AG09309 (cell line): ENCODE data around the gene SPTAN1.
A peak's percentile ranks its signal among the peaks of the same experiment; 100 is the strongest.

Experiments used
- DNase-seq: peaks from one replicate; pipeline ENCODE4 v3.0.0-alpha.2; 2010; ENCODE audit warnings: low read depth
- H3K4me3 ChIP-seq: 2 replicates; pipeline ENCODE4 v1.5.1; 2011; ENCODE audit warnings: mild to moderate bottlenecking, low read depth, low read length, moderate library complexity; ENCODE audit not compliant: control insufficient read depth
- TF ChIP-seq, protein P1 (sequence below): IDR thresholded peaks from 2 replicates; pipeline ENCODE4 v1.5.1; 2011; ENCODE audit warnings: mild to moderate bottlenecking, low read depth, low read length, inconsistent platforms; ENCODE audit not compliant: insufficient read depth, control insufficient read depth; ENCODE audit errors: missing control alignments

SPTAN1 gene

DNA sequence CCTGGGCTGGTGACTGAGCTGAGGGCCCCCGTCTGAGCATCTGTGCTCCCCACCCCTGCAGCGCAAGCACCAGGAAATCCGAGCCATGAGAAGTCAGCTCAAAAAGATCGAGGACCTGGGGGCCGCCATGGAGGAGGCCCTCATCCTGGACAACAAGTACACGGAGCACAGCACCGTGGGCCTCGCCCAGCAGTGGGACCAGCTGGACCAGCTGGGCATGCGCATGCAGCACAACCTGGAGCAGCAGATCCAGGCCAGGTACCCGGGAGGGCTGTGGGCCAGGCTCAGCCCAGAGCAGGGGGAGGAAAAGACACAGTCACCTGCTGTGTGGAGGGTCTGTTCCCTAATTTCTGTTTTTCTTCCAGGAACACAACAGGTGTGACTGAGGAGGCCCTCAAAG, 79.7 kb downstream of the SPTAN1 start:
- TF ChIP-seq, protein P1, sequence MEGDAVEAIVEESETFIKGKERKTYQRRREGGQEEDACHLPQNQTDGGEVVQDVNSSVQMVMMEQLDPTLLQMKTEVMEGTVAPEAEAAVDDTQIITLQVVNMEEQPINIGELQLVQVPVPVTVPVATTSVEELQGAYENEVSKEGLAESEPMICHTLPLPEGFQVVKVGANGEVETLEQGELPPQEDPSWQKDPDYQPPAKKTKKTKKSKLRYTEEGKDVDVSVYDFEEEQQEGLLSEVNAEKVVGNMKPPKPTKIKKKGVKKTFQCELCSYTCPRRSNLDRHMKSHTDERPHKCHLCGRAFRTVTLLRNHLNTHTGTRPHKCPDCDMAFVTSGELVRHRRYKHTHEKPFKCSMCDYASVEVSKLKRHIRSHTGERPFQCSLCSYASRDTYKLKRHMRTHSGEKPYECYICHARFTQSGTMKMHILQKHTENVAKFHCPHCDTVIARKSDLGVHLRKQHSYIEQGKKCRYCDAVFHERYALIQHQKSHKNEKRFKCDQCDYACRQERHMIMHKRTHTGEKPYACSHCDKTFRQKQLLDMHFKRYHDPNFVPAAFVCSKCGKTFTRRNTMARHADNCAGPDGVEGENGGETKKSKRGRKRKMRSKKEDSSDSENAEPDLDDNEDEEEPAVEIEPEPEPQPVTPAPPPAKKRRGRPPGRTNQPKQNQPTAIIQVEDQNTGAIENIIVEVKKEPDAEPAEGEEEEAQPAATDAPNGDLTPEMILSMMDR, result no peak
- no peak overlapping the region for H3K4me3 ChIP-seq
- no peak for DNase-seq

DNA sequence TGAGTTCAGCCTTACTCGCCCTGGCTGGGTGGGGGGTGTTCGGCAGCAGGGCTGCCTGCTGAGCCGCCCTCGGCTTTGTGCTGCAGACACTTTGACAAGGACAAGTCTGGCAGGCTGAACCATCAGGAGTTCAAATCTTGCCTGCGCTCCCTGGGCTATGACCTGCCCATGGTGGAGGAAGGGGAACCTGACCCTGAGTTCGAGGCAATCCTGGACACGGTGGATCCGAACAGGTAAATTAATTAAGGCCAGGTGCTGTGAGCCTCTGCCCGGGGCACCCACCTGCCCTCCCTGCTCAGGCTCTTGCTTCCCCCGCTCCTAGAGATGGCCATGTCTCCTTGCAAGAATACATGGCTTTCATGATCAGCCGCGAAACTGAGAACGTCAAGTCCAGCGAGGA, 80.1 kb downstream of the SPTAN1 start:
- no peak for DNase-seq
- TF ChIP-seq, protein P1, result no peak
- H3K4me3 ChIP-seq, result no peak overlapping the region

DNA sequence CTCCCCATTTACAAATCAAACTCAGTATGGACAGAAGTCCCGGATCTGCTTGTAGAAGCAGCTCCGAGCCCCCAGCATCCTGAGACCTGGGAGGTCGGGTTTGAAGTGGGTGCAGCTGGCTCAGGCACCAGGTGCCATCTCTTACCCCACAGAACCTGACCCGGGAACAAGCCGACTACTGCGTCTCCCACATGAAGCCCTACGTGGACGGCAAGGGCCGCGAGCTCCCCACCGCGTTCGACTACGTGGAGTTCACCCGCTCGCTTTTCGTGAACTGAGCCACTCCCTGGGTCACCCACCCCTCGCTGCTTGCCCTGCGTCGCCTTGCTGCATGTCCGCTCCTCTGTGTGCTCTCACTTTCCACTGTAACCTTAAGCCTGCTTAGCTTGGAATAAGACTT, 80.7 kb downstream of the SPTAN1 start:
- H3K4me3 ChIP-seq, result no peak overlapping the region
- no peak for DNase-seq
- TF ChIP-seq, protein P1, result no peak

DNA sequence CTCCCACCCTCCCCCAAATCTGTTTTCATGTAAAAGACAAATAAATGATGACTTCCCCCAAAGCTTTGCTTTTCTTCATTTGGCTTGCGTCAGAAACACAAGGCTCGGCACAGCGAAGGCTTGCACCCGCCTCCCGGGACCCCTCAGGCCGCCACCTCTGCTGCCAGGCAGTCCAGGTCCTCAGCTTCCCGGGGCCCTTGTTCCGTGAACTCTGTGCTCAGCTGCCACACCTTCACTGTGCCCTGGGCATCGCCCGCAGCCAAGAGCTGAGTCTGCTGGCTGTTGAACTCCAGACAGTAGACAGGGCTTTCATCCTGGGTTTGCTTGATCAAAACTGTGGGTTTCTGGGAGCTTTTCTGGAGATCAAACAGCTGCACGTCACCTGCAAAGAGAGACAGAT, 81.2 kb downstream of the SPTAN1 start:
- TF ChIP-seq, protein P1, result no peak
- DNase-seq, result no peak
- no peak overlapping the region for H3K4me3 ChIP-seq

DNA sequence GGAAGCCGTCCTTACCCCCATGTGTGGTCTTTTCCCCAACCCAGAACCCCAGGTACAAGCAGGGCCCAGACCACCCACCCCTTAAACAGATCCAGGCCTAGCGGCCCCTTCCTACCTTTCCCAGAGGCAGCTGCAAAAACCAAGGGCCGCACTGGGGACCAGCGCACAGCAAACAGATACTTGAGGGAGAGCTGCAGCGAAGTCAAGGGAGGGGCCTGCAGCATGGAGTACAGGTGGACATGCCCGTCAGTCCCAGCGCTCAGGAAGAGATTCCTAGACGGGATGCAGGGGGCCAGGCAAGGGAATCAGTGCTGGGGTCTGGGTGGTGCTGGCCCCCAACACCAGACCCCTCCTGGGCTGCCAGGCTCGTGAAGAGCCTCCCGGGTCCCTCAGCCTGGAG, 81.7 kb downstream of the SPTAN1 start:
- DNase-seq, result no peak
- TF ChIP-seq, protein P1, result no peak
- H3K4me3 ChIP-seq, result no peak overlapping the region

DNA sequence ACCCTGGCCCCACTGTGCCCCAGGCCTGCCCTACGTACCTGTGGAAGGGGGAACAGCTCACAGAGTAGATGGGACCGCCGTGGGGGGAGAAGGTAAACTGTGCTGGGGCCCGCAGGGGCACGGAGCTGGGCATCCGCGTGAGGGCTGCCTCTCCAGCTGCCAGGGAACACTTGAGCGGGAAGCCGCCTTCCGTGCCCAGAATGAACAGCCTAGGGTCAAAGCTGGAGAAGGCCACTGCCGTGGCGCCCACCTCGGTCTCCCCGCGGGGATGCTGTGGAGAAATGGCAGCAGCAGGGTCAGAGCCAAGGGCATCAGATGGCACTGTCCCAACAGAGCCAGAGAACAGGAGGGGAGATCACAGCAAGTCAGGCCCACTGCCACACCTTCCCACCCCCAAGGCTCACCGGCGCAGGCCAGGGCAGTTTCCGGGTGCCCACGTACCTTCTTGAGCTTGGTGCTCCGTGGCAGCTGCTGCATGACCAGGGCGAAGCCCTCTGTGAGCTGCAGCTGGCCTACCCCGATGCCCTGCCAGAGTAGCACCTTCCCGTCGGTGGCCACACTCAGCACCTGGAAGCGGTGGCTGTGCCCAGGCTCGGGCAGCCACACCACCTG, 82.4 kb downstream of the SPTAN1 start:
- no peak overlapping the region for H3K4me3 ChIP-seq
- no peak for DNase-seq
- TF ChIP-seq, protein P1, result no peak

DNA sequence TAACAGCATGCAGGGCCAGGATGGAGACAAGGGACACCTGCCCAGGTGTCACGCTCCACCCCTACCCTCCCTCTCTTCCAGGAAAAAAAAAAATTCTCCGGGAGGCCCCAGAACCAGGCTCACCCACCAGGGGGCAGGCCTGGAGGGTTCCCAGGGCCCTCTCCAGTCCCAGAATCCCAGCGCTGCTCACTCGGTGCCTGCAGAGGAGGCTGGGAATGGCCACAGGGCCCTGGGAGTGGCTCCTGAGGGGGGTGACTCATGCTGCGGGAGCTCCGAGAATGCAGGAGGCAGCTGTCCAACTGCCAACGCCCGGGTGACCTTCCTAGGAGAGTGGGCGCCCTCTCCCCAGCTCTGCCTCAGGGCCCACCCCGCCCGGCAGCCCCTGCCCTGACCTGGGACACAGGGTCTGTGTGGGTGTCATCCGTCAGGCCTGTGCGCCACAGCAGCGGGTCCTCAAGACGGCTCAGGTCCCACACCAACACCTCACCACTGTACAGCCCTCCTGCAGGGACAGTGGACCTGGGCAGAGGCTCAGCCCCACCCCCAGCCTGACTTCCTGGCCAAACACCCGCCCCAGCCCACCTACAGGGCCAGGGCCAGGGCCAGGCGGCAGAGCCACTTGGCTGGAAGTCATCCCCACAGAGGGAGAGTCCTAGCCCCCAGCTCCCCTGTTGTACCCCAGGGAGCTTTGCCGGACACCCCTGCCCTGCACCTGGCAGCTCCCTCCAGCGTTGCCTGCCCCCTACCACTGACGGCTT, 83.1 kb downstream of the SPTAN1 start:
- DNase-seq, result peak; percentile 85
- no peak overlapping the region for H3K4me3 ChIP-seq
- TF ChIP-seq, protein P1, result peak; percentile 94
